Thyroid gland (tissue), 4 donors: ENCODE data around the gene H2BK1.

Experiments
- POLR2A ChIP-seq, 2 donors: fragments of 450-650 bp; IDR thresholded peaks; one replicate each; pipeline ENCODE4 v1.6.1; 2017; ENCODE audit warnings: antibody characterized with exemption in 2 of 2, mild to moderate bottlenecking in 2 of 2, moderate library complexity in 1 of 2
- TF ChIP-seq, protein P1 (sequence below), 6 experiments: fragments of 200-600 bp in 3 of 6; fragments of 450-650 bp in 3 of 6; sonication (generic) in 3 of 6; IDR thresholded peaks; one replicate each; pipeline ENCODE4 v1.5.1; 2016 to 2019; ENCODE audit warnings: antibody characterized with exemption in 6 of 6, mild to moderate bottlenecking in 2 of 6, inconsistent platforms in 1 of 6, moderate library complexity in 1 of 6

- TF ChIP-seq, protein P1, sequence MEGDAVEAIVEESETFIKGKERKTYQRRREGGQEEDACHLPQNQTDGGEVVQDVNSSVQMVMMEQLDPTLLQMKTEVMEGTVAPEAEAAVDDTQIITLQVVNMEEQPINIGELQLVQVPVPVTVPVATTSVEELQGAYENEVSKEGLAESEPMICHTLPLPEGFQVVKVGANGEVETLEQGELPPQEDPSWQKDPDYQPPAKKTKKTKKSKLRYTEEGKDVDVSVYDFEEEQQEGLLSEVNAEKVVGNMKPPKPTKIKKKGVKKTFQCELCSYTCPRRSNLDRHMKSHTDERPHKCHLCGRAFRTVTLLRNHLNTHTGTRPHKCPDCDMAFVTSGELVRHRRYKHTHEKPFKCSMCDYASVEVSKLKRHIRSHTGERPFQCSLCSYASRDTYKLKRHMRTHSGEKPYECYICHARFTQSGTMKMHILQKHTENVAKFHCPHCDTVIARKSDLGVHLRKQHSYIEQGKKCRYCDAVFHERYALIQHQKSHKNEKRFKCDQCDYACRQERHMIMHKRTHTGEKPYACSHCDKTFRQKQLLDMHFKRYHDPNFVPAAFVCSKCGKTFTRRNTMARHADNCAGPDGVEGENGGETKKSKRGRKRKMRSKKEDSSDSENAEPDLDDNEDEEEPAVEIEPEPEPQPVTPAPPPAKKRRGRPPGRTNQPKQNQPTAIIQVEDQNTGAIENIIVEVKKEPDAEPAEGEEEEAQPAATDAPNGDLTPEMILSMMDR (IDR thresholded peaks at IDR 0.05): no peak
- no peak for TF ChIP-seq POLR2A (IDR thresholded peaks at IDR 0.05)
Observed at GRCh38 chr7:151175793-151176311, 34.4 kb downstream of the H2BK1 start.
